GM10248 (cell line): Measurements from ENCODE around the gene LRFN4.
A peak's percentile ranks its signal among the peaks of the same experiment; 100 is the strongest.

Experiments
- CTCF ChIA-PET: fragments of 300-600 bp; sonication (Branson Sonifier 250); formaldehyde crosslinking; extraction: SDS; loops from one replicate; lab custom pipeline; 2021; ENCODE audit warnings: antibody characterized with exemption; lab: Yijun Ruan, JAX
- POLR2A ChIA-PET: fragments of 350-650 bp; sonication (Branson Sonifier 250); formaldehyde crosslinking; extraction: SDS; loops from one replicate; lab custom pipeline; 2020; ENCODE audit warnings: antibody characterized with exemption; lab: Yijun Ruan, JAX
- DNase-seq: peaks from one replicate; pipeline ENCODE4 v3.0.0; 2012; ENCODE audit errors: extremely low spot score
- TF ChIP-seq, protein P1 (sequence below): IDR thresholded peaks from 2 replicates; pipeline ENCODE4 v1.5.1; 2012; ENCODE audit warnings: mild to moderate bottlenecking, low read depth; ENCODE audit errors: extremely low read depth, missing control alignments, control extremely low read depth

LRFN4 gene

DNA sequence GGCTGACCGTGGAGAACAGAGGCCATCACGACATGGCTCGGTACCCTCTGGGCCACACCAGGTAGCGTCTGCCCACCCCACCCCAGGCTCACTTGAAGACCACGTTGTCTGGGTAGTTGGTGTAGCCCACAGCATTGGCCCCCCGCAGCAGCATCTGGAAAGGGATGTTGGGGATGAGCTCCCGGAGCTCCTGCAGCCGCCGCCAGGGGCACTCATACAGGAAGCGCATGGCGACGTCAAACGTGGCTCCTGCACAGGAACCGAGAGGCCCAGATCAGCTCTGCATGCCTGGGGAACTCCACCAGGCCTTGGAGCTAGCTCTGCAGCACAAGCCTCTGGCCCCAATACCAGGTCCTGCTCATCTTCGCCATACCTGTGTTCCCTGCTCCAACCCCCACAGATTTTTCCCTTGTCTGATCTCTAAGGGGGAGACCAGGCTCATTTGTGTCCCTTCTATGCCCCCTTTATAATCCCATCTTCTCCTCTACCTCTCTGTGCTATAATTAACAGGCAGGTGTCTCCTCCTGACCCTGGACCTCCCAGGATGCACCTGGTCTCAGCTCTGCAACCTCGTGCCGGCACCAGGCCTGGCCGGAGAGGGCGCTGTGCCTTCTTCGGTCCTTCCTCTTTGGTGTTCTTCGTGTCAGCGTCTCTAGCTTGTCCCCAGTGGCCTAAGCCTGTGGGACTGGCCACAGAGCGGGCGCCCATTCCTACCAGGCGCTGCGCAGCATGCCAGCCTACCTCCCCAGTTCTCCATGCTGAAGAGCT lies 5.0 kb upstream of the LRFN4 start:
- POLR2A ChIA-PET = interaction anchor here (1.0 kb wide), 1 partner anchor 10 kb away, joined by 5 read pairs; no protein-coding TSS in a partner anchor
- DNase-seq = no peak
- TF ChIP-seq, protein P1, sequence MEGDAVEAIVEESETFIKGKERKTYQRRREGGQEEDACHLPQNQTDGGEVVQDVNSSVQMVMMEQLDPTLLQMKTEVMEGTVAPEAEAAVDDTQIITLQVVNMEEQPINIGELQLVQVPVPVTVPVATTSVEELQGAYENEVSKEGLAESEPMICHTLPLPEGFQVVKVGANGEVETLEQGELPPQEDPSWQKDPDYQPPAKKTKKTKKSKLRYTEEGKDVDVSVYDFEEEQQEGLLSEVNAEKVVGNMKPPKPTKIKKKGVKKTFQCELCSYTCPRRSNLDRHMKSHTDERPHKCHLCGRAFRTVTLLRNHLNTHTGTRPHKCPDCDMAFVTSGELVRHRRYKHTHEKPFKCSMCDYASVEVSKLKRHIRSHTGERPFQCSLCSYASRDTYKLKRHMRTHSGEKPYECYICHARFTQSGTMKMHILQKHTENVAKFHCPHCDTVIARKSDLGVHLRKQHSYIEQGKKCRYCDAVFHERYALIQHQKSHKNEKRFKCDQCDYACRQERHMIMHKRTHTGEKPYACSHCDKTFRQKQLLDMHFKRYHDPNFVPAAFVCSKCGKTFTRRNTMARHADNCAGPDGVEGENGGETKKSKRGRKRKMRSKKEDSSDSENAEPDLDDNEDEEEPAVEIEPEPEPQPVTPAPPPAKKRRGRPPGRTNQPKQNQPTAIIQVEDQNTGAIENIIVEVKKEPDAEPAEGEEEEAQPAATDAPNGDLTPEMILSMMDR = peak; percentile 20
- CTCF ChIA-PET = interaction anchor here (0.7 to 3.5 kb wide), 13 partner anchors 8 to 508 kb away, joined by 3 to 13 read pairs (median 4); partner anchors contain the start of genes RBM4B and RCE1

DNA sequence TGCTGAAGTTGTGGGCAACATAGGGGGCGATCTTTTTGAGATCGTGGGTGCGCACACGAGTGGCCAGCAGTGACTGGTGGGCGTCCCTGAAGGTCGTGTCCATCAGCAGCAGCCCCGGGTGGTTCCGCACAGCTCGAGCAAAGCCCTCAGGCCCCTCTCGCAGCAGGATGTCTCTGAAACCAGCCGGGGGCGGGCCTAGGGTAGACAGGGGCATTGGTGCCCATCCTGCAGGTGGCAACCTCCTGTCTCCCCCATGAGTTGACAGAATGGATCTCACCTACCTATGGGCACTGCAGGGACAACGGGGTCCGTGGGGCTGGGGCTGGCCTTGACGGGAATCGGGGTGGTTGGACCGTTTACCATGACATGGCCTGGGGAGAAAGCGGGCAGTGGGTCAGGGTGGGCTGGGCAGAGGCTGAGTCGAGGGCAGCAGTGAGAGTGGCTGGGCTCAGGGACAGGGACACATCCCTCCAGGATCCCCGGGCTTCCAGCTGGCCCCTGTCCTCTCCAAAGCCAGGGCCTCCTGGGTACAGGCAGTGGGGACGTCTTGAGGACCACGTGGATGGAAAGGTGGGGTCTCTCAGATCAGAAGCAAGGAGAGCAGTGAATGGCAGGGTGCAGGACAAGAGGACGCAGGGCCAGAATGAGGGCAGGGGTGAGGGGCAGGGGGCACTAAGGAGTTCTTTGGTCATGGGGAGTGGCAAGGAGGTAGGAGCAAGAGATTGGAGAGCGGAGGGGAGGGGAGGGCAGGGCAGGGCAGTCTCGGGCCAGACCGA lies 4.2 kb upstream of the LRFN4 start:
- TF ChIP-seq, protein P1 = no peak
- ChIA-PET CTCF (interaction anchor here (0.7 to 3.5 kb wide), 9 partner anchors 9 to 175 kb away, joined by 3 to 13 read pairs (median 4); partner anchors contain the start of genes RBM4B and RCE1), POLR2A (no interaction called here)
- no peak for DNase-seq

DNA sequence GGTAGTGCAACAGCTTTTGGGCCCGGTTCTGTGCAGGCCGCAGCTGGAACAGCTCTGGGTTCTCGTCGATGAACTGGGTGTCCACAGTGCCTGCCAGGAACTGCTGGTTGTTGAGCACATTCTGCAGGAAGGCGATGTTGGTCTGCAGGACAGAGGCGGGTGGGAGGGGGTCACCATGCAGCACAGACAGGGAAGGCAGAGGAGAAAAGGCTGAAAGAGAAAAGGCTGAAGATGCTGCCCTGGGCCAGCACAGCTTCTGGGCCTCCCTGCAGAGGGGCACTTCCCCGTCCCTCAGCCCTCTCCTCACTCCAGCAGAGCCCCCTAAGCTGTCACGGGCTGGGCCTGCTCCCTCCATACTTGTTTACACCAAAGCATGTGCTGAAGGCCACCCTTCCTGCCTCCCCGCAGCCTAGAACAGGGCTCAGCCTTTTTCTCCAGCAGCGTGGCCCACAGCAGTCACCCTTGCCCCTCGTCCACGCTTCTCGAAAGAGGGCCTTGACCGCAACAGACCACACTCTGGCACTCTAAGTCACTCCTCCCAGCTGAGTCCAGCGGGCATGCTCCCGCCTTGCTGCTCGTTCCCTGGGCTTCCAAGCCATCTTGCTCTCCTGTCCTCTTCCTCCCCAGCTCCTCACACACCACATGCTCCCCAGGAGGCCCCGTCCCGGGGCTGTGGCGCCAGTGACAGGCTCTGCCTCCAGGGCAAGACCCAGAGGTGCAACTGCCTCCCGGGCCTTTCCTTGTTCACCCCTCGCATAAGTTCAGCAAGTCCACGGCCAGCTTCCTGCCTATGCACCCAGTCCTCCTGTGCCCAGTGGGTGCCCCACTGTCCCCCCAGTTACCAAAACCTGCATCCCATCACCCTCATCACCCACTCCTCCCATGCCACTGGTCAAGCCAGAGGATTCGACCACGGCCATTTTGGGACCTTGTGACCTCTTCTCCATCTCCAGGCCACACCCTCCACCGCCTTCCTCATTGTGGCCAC lies 3.3 kb upstream of the LRFN4 start:
- TF ChIP-seq, protein P1 = no peak
- POLR2A ChIA-PET = no interaction called here
- DNase-seq = no peak
- CTCF ChIA-PET = interaction anchor here (0.7 to 2.1 kb wide), 6 partner anchors 9 to 528 kb away, joined by 3 to 11 read pairs (median 4); partner anchors contain the start of gene RCE1

DNA sequence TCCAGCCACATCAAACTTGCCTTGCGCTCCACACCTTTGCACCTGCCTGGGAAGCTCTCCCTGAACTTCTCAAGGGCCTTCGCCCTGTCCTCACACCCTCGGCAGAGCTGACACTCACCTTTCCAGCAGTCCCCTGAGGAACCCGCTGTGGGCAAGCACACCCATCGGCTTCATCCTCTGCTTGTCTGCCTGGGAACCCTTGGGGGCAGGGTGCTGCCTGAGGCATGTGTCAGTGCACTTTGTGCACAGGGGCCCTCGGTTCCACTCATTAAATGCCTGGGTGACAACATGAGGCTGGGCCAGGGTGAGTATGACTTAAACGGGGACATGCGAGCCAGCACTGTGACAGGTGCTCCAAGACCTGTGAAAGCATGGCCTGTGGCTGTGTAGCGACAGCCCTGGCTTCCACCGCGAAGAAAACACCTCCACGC lies 2.6 kb upstream of the LRFN4 start:
- CTCF ChIA-PET = interaction anchor here (1.0 to 1.5 kb wide), 3 partner anchors 10 to 528 kb away, joined by 3 to 6 read pairs (median 3); no protein-coding TSS in a partner anchor
- DNase-seq = no peak
- POLR2A ChIA-PET = no interaction called here
- TF ChIP-seq, protein P1 = no peak

DNA sequence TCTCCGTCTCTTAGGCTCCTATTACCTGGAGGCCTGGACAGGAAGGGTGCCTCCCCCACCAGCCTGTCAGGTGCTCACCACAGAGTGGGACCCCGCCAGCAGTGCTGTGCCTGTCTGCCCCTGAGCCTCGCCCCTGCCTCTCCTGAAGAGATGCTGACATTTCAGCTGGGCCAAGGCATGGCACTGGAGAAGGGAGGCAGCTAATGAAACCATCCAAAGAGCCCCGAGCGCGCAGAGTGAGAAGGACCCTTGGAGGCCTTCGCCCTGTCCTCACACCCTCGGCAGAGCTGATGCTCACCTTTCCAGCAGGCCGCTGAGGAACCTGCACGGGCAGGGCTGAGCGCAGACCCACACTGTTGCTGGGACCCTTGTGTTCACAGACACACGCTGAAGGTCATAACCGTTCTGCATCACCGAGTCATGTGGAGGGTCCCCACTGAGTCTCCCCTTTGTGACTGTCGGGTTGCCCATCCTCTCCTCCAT lies 2.1 kb upstream of the LRFN4 start:
- TF ChIP-seq, protein P1 = no peak
- DNase-seq = no peak
- ChIA-PET CTCF (interaction anchor here (1.3 to 2.1 kb wide), 4 partner anchors 10 to 27 kb away, joined by 3 to 8 read pairs (median 4); no protein-coding TSS in a partner anchor), POLR2A (interaction anchor here (1.6 kb wide), 1 partner anchor 9 kb away, joined by 6 read pairs; no protein-coding TSS in a partner anchor)
